Fibroblast of skin of abdomen (primary cell): ENCODE results near the gene BEND6. TPM values are rescaled to one million over a fixed set of nuclear protein-coding genes. Genes with fewer than 3 reads are reported as not detected.

Experiments used
- DNase-seq: peaks from one replicate; pipeline ENCODE4 v3.0.0-alpha.2; 2013
- polyA plus RNA-seq, 2 experiments: library from polyadenylated mRNA; unstranded; fragments of 120-200 nt; gene quantifications; one replicate each; pipeline ENCODE4 v1.2.1, GENCODE V29; 2013; ENCODE audit not compliant: insufficient read length in 2 of 2

The BEND6 gene, protein sequence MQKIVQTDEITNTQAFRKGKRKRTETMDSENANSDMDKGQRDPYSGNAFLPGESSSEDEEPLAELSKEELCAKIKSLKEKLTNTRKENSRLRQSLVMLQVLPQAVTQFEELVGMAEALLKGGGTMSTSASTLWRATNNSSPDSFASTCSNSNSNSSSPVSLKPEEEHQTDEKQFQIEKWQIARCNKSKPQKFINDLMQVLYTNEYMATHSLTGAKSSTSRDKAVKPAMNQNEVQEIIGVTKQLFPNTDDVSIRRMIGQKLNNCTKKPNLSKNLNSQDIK
- 25.0 TPM for polyA plus RNA-seq (2013, experiment 1 of 2; ENCODE audit: insufficient read length)
- 26.8 TPM for polyA plus RNA-seq (2013, experiment 2 of 2; ENCODE audit: insufficient read length)

DNA sequence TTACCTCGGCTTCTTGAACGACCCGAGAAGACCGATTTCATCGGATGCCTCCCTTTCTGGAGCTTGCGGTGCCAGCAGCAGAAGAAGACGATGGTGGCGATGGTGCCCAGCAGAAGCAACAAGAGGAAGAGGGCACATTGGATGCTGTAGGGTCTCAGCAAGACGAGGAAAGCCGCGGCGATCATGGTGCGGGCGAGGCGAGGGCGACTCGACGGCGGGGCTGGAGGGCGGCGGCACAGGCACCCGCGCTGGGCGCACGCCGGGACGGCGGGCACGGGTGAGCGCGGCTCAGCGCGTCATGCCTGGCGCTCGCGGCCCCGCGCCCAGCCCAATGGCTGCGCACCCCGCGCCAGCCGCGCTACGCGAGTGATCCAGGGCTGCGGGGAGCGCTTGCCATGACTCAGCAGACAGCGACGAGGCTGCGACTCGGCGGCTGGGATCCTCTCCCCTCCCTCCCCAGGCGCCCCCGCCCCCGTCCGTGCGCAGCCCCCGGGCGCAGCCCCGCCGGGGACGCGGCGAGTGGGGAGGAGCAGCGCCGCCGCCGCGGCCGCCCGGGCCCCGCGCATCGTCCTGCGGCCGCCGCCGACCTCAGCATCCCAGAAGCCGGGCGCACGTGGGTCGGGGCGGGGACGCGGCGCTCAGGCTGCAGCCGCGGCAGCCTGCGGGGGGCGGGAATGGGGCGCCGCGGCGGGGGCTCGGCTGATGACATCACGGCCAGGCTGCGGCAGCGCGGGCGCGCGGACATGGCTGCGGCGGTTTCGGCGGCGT, at the start of gene BEND6:
BEND6 (plus strand) TSS at position 705 of the 768 bp plus-strand sequence. CDS start 26,704 bp downstream, outside the sequence.
- peak; percentile 93 for DNase-seq

DNA sequence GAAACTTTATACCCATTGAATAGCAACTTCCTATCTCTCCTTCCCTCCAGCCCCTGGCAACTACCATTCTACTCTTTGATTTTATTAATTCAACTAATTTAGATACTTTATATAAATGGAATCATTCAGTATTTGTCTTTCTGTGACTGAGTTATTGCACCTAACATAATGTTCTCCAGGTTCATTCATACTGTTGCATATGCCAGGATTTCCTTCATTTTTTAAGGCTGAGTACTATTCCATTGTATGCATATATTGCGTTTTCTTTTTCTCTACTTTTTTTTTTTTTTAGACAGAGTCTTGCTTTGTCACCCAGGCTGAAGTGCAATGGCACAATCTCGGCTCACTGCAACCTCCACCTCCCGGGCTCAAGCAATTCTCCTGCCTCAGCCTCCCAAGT, 49.5 kb upstream of the BEND6 start:
- DNase-seq = no peak

DNA sequence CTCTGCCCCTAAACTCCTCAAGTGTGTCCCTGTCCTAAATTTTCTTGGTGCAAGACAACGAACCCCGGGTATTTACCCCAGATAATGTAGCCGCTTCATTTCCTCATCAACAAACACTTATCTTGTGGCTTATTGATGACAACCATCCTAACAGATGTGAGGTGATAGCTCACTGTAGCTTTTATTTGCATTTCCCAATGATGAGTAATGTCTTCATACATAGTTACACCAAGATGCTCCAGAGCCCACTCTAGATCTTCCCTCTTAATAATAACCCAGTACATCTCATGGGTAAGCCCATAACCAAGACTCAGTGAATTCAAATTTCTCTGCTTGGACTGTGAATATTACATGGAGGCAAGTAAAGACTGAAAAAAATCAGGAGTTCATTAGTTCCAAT, 48.2 kb upstream of the BEND6 start:
- DNase-seq = peak; percentile 61

DNA sequence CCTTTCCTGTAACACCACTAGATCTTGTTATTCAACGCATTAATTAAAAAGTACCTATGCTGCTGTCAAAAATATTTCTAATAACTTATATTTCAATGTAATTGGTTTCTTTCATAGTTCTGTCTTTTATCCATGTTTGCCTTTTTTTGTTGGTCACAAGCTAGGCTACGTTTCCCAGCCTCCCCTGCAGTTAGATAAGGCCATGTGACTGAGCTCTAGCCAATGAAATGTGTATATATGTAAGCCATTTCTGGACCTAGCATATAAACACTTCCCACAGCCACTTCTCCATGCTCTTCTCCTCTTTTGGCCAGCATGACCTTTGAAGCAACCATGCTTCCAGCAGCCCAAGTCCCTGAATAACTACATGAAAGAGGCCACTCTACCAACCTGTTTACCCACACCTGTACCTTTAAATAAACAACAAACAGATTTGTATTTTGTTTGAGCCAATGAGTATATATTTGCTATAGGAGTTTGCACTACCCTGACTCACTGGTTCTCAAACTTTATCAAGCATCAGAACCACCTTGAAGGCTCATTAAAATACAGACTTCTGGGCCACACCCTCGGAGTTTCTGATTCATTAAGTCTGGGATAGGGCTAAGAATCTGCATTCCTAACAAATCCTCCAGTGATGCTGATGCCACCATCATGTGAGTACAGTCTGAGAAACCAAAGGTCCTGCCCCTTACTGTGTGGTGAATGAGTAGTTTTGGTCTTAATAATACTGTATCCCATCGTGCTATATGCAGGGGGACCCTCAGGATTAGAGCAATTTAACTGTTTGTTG, 45.6 kb upstream of the BEND6 start:
- no peak for DNase-seq

DNA sequence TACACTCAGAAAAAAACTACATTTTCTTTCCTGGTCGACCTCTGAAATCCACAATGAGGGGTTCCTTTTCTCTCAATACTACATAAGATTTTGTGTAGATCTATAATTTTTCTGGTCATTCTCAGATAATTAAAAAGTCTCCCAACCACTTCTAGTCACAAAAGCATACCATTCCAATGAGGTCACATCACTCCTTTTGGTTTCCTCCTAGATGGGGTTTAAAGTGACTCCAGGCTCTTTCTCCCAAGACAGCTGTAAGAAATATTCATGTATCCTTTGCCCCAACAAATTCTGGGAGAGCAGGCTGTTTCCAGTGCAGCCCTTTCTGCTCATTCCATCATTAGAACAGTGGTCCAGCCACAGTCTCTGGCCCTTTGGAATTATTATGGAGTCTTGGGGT, 43.1 kb upstream of the BEND6 start:
- peak; percentile 89 for DNase-seq

DNA sequence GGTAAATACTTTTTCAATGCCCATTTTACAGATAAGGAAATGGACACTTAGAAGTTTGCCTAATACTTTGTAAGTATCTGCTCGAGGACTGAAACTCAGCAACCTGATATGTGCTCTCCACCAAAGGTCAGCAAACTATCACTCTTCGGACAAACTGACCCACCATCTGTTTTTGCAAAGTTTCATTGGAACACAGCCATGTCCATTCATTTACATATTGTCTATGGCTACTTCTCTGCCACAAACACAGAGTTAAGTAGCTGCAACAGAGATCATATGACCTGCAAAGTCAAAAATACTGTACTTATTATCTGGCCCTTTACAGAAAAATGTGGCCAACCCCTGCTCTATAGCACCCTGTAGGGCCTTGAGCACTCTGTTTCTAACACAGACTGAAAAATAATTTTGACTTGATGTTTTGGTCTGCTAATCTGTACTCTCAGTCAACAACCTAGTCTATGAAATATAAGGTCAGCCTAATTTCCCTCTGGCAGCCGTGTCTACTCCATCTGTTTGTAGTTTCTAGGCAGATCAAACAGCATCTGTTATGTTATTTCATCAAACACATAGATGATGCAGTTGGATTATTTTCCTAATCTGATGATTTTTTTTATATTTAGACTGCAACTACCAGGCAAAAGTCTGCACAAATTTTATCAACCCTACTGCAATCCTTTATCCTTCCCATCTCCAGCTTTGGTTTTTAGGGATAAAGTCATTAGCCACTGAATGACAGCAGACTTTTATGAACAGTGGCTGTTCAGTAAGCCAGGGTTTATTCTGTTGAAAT, 41.4 kb upstream of the BEND6 start:
- no peak for DNase-seq

DNA sequence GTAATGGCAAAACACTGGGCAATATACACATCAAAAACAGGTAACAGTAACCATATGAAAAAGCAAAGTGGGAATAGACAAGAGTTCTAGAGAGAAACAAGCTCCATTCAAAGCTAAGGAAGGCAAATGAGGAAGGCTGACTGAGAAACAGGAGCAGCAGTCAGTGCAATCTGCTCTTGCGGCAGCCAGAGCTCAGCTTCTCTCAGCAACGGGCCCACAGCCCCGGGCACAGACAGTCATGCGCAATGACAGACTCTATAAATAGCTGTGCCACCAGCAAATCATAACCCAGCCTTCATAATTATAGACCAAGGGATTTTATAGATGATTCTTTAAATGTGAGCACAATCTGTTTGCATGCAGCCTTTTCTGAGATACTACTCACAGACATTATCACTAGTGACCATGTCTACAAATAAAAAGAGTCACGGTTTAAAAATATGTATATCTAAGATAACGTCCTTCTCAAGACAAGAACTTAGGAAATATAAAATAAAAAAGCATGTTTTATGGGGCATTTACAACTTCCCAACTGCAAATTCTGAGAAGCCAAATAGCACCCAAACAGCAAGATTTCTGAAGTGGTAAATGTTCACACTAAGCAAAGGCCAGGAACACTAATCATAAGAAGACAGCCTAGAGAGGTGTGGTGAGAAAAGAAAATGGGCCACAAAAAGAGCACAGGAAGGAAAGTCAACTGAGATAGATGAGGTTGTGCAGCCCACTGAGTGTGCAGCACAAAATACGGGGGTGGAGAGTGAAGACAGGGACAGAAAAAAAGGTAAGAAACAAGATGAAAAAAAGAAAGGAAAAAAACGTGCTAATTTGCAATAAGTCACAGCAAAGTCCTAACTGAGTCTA, 39.9 kb upstream of the BEND6 start:
- DNase-seq = no peak

DNA sequence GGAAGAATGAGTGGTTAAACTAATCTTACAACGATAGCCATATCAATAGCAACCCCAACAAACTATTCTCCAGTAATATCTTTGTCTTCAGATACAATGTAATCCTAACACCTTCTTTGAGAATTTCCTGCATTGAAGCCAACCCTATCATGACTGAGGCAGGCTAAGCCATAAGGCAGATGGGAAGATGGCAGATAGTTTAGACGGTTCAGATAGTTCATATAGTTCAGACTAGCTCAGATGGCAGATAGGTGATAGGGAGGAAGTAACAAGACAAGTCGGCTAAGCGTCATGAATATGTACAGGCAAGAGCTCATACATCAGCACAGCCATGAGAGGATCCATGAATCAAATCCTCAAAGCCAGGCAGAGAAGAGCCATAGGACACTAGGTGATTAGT, 39.1 kb upstream of the BEND6 start:
- DNase-seq = no peak

DNA sequence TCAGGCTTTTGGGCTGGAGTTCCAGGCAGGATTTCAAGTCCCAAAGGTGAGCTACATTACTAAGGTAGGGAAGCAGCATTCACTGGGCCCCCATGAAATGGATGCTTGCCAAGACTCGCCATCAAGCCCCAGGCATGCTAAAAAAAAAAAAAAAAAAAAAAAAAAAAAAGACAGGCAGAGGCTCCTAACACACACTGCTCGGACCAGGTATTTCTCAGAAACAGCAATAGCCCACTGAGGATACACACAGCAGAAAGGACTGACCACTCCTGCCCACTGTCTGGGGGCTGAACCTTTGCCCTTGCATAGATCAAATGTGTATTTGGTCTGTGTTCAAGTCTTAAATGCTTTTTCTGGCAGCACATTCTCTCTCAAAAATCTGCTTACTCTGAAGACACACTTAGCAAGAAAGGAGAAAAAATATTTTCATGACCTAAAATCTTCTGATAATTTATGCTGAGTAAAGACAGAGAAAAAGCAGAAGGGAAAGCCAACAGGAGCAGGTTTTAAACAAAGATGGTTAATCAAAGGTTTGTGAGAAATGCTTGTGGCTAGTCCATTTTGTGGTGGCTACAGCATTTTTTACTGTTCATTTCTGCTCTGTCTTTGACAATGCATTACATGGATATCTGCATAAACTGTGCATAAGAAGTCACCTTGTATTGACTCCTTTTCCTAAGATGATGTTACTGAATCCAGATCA, 37.9 kb upstream of the BEND6 start:
- no peak for DNase-seq

DNA sequence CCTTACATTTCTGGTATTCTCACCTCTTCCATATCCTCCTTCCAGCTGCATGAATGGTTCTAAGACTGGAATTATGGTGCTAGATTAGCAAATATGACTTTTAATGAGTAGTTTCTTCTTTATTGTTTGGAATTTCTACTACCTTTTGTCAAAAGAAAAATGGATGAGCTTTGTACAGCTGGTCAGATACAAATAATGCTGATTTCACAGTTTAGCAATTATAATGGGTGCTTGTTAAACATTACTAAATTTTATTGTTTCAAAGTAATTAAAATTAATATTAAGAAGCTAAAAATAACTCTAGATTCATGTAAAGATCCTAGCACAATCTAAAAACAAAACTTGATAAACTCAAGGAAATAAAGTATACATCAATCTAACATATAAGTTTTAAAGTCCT, 32.3 kb upstream of the BEND6 start:
- no peak for DNase-seq

DNA sequence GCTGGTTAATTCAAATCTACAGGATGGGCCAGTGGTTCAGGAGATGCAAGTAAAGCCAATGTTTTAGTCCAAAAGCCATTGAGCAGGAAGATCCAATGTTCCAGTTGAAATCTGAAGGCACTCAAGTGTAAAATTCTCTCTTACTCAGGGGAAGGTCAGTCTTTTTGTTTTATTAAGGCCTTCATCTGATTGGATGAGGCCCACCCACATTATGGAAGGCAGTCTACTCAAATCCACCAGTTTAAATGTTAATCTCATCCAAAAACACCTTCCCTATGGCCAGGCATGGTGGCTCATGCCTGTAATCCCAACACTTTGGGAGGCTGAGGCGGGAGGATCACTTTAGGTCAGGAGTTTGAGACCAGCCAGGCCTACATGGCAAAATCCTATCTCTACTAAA, 31.3 kb upstream of the BEND6 start:
- no peak for DNase-seq

DNA sequence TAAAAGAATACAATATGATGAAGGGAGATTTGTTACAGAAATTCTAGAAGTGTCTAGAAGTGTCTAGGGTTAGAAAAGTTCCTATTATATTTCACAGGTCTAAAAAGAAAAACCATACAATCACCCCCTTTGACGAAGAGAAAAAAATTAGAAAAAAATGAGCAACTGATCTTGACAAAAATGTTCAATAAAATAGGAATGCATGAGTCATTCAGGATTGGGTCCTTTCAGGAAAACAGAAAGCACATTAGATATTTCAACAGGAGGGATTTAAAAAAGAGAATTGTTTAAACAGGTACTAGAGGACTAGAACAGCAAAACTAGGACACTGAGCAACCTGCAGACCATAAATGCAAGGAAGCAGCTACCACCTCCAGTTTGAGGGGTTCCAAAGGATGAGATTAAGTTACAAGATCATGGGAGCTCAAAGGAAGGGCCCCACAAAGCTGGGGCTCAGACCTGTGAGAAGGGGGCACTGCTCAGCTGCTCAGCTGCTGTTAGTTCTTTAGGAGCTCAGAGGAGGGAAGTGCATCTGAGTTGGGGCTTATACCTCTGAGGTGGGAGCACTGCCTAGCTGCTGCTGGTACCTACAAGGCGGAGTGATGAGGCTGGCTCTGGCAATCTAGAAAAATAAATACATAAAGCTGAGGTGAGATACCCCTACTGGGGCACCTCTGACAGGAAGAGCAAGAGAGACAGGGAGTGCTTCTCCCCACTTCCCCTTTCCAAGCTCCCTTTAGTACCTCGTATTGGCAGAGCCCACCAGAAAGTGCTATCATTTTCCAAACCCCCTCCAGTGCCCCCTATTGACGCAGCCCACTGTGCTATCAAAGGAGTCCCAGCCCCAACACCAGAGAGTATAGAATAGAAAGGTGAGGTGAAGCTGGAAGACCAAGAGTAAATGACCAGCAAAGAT, 27.1 kb upstream of the BEND6 start:
- no peak for DNase-seq

DNA sequence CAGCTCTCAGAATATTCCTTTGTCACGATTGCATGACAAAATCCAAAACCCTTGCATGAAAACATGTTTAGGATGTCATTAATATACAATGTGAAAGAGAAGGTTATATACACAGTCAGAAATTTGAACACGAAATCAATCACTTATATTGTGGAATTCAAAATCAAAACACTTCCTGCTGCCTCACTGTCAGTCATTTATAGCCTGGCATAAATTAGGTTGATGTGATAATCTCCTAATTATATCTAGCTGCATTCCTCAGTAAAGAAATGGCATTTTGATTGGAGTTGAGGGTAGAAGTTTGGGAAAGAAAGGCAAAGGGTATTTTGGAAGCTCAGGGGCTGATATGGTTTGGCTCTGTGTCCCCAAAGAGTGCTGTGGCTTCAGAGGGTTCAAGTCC, 24.1 kb upstream of the BEND6 start:
- no peak for DNase-seq

DNA sequence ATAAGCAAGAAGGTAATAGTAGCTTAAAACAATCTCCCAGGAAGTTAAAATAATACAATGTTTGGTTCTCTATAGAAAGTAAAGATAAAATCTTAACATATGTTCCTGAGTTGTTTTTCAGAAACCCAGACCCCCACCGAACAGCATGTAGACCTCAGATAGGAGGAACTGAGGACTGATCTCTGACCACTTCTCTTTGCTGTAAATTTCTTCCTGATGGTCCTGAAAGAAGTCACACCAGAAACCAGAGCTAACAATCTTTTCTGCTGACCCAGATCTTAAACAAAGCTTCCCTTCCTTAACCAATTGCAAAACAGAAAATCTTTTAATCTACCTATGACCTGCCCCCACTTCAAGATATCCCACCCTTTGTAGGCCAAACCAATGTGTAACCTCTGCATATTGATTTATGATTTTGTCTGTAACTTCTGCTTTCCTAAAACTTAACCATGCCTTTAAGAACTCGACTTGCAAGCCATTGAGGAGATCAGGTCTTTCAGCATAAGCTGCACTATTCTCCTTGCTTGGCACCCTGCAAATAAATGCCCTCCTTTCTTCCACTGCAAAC, 21.9 kb upstream of the BEND6 start:
- DNase-seq = no peak

DNA sequence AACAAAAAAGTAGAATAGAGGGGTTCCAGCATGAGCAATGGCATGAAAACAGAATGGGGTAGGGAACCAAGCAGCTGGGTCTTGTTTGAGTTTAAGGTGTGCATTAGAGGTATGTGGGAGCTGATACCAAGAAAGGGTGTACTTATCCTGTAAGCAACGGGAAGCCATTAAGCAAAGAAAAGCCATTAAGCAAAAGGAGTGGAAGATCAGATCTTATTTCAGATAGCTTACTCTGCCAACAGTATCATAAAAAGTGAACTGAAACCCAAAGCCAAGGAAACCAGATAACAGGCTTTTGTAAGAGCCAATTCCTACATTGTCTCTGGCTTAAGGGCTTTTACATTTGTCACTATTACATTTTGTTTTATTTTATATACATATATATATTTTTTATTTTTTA, 21.3 kb upstream of the BEND6 start:
- DNase-seq = no peak

DNA sequence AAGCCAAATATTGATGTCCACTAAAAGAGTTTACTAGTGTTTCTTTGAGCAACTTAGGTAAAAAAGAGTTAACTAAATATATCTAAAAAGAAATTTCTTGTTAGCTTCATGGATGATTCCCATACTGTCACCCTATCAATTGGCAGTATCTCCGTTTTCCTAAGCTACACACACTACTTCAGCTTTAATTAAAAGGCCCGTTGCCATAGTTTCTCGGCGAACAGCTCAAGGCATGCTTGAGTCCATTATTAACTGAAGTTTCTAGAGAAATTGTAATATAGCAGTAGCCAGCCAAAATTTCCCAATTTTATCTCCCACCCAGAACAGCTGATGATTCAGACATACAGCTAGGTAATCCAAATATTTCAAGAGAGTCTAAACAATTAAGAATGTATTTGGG, 20.0 kb upstream of the BEND6 start:
- no peak for DNase-seq

DNA sequence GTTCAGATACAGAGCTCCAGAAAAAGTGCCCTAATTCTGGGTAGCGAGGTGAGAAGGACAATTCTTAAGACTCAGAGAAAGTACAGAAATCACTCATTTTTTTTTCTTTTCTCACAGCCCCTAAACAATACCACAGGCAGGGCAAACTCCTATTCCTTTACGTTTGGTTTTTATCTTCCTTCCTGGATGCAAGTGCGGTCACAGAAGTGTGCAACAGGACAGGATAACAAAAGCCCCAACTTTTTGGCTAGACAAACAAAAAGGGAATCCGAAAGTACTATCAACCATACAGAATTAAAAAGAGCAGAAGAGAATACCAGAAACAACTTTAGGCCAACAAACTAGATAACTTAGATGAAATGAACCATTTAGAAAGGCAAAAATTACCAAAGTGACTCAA, 18.4 kb upstream of the BEND6 start:
- no peak for DNase-seq

DNA sequence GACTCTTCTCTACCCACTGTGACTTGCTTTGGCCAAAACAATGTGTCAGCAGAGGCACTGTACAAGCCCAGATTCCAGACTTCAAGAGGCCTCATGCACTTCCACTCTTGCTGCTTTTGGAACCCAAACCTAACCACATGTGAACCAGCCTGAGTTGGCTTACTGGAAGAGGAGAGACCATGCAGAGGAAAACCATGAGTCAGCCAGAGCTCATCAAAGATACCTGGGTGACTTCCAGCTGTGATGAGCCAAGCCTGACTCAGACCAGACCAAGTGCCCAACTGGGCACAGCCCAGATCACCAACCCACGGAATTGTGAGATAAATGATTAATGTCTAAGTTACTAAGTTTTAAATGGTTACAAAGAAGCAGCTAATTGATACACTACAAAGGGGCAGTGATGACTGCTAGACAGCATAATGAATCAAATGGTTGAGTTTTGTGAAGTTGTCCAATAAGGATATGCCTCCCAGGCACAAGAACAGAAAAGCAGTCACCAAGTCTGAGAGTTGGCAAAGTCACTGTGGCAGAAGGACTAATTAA, 16.2 kb upstream of the BEND6 start:
- DNase-seq = peak; percentile 99

DNA sequence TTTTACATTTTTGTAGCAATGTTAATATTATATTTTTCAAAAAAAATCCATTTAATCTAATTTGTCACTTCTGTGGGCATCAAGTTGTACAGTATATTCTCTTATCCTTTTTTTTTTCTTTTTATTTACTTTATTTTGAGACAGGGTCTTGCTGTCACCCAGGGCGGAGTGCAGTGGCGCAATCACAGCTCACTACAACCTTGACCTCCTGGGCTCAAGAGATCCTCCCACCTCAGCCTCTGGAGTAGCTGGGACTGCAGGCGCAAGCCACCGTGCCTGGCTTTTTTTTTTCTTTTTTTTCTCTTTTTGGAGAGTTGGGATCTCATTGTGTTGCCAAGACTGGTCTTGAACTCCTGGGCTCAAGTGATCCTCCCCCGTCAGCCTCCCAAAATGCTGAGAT, 14.4 kb upstream of the BEND6 start:
- DNase-seq = no peak
